ENCODE data around the gene RBL2.

DNA sequence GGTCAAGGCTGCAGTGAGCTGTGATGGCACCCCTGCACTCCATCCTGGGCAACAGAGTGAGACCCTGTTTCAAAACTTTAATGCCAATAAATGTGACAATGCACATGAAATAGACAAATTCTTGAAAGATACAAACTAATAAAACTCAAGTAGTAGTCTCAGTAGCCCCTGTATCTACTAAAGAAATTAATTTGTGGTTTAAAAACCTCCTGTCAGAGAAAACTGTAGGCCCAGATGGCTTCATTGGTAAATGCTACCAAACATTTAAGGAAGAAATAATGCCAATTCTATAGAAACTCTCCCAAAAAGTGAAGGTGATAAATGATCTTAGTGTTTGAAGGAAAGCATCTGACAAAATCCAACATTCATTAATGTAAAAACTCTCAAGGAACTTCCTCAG is 52.0 kb downstream of the RBL2 start:
- TF ChIP-seq EZH2 (IDR thresholded peaks at IDR 0.05), result no peak
- TF ChIP-seq FOXP2 (optimal IDR thresholded peaks at IDR 0.05; ENCODE audit: control extremely low read depth, extremely low read length, insufficient read depth), result no peak
- no peak for TF ChIP-seq POLR2AphosphoS5 (IDR thresholded peaks at IDR 0.05; ENCODE audit: borderline replicate concordance, low read depth, low read length)

All from SK-N-MC (cell line).